IMR-90 (cell line): ENCODE data around the gene CFHR1. TPM values are rescaled to one million over a fixed set of nuclear protein-coding genes. Genes with fewer than 3 reads are reported as not detected.

Source experiments
- ATAC-seq: fragments of 200-7000 bp; cut with Tn5 transposase; 2 replicates; pipeline ENCODE4 v1.9.1; 2020; ENCODE audit warnings: low read depth, mild to moderate bottlenecking, moderate library complexity
- BruUV-seq: library from RNA; stranded (reverse); fragments of 400-500 nt; replicated peaks from 2 replicates; lab custom pipeline; 2021; lab: Mats Ljungman, UMichigan
- CTCF ChIA-PET: fragments of 300-600 bp; formaldehyde crosslinking; extraction: SDS; loops from one replicate; lab custom pipeline; 2021; ENCODE audit warnings: antibody characterized with exemption; lab: Yijun Ruan, JAX
- POLR2A ChIA-PET: fragments of 300-600 bp; sonication (Branson Sonifier 250); formaldehyde crosslinking; loops from one replicate; lab custom pipeline; 2022; ENCODE audit warnings: antibody characterized with exemption; ENCODE audit not compliant: unreplicated experiment; lab: Charles Lee
- DNase-seq: peaks from one replicate; pipeline ENCODE4 v3.0.0; 2013
- H2AFZ ChIP-seq: replicated peaks from 2 replicates; pipeline ENCODE3; 2013; ENCODE audit warnings: low read length, mild to moderate bottlenecking; ENCODE audit not compliant: poor library complexity
- H2AK5ac ChIP-seq: 2 replicates; pipeline ENCODE4 v1.6.1; 2013; ENCODE audit warnings: low read depth, low read length, inconsistent platforms
- H2AK9ac ChIP-seq: replicated peaks from 2 replicates; pipeline ENCODE3; 2013; ENCODE audit warnings: mild to moderate bottlenecking, low read depth, low read length, moderate library complexity; ENCODE audit not compliant: poor library complexity
- H2BK120ac ChIP-seq: 2 replicates; pipeline ENCODE4 v1.6.1; 2013; ENCODE audit warnings: low read depth, low read length, inconsistent platforms
- H2BK15ac ChIP-seq: 3 replicates; pipeline ENCODE4 v1.6.1; 2013; ENCODE audit warnings: low read depth, low read length, inconsistent platforms
- H2BK20ac ChIP-seq: 2 replicates; pipeline ENCODE4 v1.6.1; 2013; ENCODE audit warnings: low read depth, mild to moderate bottlenecking, inconsistent platforms, low read length, moderate library complexity
- H2BK5ac ChIP-seq: 2 replicates; pipeline ENCODE4 v1.6.1; 2013; ENCODE audit warnings: mild to moderate bottlenecking, low read depth, low read length, inconsistent platforms; ENCODE audit not compliant: poor library complexity, severe bottlenecking
- H3K14ac ChIP-seq: replicated peaks from 2 replicates; pipeline ENCODE4 v1.6.1; 2013; ENCODE audit warnings: low read depth, low read length, inconsistent platforms
- H3K18ac ChIP-seq: 2 replicates; pipeline ENCODE4 v1.6.1; 2013; ENCODE audit warnings: low read depth, low read length, control low read depth
- H3K23ac ChIP-seq: 2 replicates; pipeline ENCODE4 v1.6.1; 2013; ENCODE audit warnings: low read depth, low read length, inconsistent platforms
- H3K27ac ChIP-seq: 2 replicates; pipeline ENCODE4 v1.5.1; 2013; ENCODE audit warnings: mild to moderate bottlenecking, control low read depth, low read length; ENCODE audit not compliant: insufficient read depth
- H3K27me3 ChIP-seq: 2 replicates; pipeline ENCODE4 v1.6.1; 2013; ENCODE audit warnings: low read length; ENCODE audit not compliant: control insufficient read depth, insufficient read depth
- H3K36me3 ChIP-seq: 2 replicates; pipeline ENCODE4 v1.6.1; 2013; ENCODE audit warnings: low read length, mixed read lengths; ENCODE audit not compliant: control insufficient read depth, insufficient read depth
- H3K4ac ChIP-seq: 2 replicates; pipeline ENCODE4 v1.6.1; 2013; ENCODE audit warnings: low read depth, low read length, inconsistent platforms
- H3K4me1 ChIP-seq: 2 replicates; pipeline ENCODE4 v1.6.1; 2013; ENCODE audit warnings: low read length, mixed read lengths; ENCODE audit not compliant: control insufficient read depth, insufficient read depth
- H3K4me2 ChIP-seq: 2 replicates; pipeline ENCODE4 v1.6.1; 2013; ENCODE audit warnings: low read depth, mild to moderate bottlenecking, control low read depth, low read length, moderate library complexity
- H3K4me3 ChIP-seq: 2 replicates; pipeline ENCODE4 v1.5.1; 2013; ENCODE audit warnings: low read depth, mild to moderate bottlenecking, control low read depth, low read length, moderate library complexity; ENCODE audit not compliant: insufficient read depth
- H3K56ac ChIP-seq: 2 replicates; pipeline ENCODE4 v1.6.1; 2013; ENCODE audit warnings: low read length, inconsistent platforms; ENCODE audit not compliant: insufficient read depth; ENCODE audit errors: extremely low read depth
- H3K79me1 ChIP-seq, 2 experiments: 2 replicates each; pipeline ENCODE4 v1.6.1; 2013; ENCODE audit warnings: low read length in 2 of 2, inconsistent platforms in 1 of 2, low read depth in 1 of 2
- H3K9ac ChIP-seq: 2 replicates; pipeline ENCODE4 v1.6.1; 2013; ENCODE audit warnings: low read depth, low read length, control low read depth
- H3K9me1 ChIP-seq: 2 replicates; pipeline ENCODE4 v1.6.1; 2013; ENCODE audit warnings: low read length, inconsistent platforms; ENCODE audit not compliant: insufficient read depth
- H3K9me3 ChIP-seq: 2 replicates; pipeline ENCODE4 v1.6.1; 2013; ENCODE audit warnings: low read length; ENCODE audit not compliant: control insufficient read depth, insufficient read depth
- H4K20me1 ChIP-seq: 2 replicates; pipeline ENCODE4 v1.6.1; 2013; ENCODE audit warnings: low read length, inconsistent platforms; ENCODE audit not compliant: insufficient read depth
- H4K5ac ChIP-seq: 2 replicates; pipeline ENCODE4 v1.6.1; 2013; ENCODE audit warnings: mild to moderate bottlenecking, low read depth, low read length, control low read depth
- H4K8ac ChIP-seq, 2 experiments: 2 replicates each; pipeline ENCODE4 v1.6.1; 2013; ENCODE audit warnings: low read depth in 2 of 2, low read length in 2 of 2, control low read depth in 1 of 2, inconsistent platforms in 1 of 2
- H4K91ac ChIP-seq: 2 replicates; pipeline ENCODE4 v1.6.1; 2013; ENCODE audit warnings: low read depth, low read length, inconsistent platforms; ENCODE audit not compliant: insufficient read depth
- BHLHE40 ChIP-seq: fragments of 150-350 bp; IDR thresholded peaks from 2 replicates; pipeline ENCODE4 v1.6.1; 2016; ENCODE audit warnings: mild to moderate bottlenecking, low read depth, low read length
- CEBPB ChIP-seq: IDR thresholded peaks from 2 replicates; pipeline ENCODE4 v1.6.1; 2012; ENCODE audit warnings: low read depth, low read length, improper control_type of control experiment
- CHD1 ChIP-seq: IDR thresholded peaks from 2 replicates; pipeline ENCODE4 v1.6.1; 2012; ENCODE audit warnings: low read depth, low read length, improper control_type of control experiment
- FOS ChIP-seq: fragments of 150-350 bp; IDR thresholded peaks from 2 replicates; pipeline ENCODE4 v1.6.1; 2016; ENCODE audit warnings: low read depth, low read length
- MAFK ChIP-seq: IDR thresholded peaks from 2 replicates; pipeline ENCODE4 v1.6.1; 2012; ENCODE audit warnings: low read depth, low read length, improper control_type of control experiment
- MAZ ChIP-seq: IDR thresholded peaks from 2 replicates; pipeline ENCODE4 v1.6.1; 2012; ENCODE audit warnings: low read depth, mild to moderate bottlenecking, low read length, improper control_type of control experiment, moderate library complexity, borderline replicate concordance
- NFE2L2 ChIP-seq: fragments of 150-350 bp; IDR thresholded peaks from 2 replicates; pipeline ENCODE4 v1.6.1; 2016; ENCODE audit warnings: low read depth, mild to moderate bottlenecking, low read length
- POLR2A ChIP-seq: IDR thresholded peaks from 2 replicates; pipeline ENCODE4 v1.6.1; 2012; ENCODE audit warnings: mild to moderate bottlenecking, low read depth, low read length
- RAD21 ChIP-seq: IDR thresholded peaks from 2 replicates; pipeline ENCODE4 v1.6.1; 2012; ENCODE audit warnings: low read length, improper control_type of control experiment
- RFX5 ChIP-seq: IDR thresholded peaks from 2 replicates; pipeline ENCODE4 v1.8.0; 2012; ENCODE audit warnings: low read depth, mild to moderate bottlenecking, low read length, moderate library complexity
- SMC3 ChIP-seq: fragments of 150-350 bp; IDR thresholded peaks from 2 replicates; pipeline ENCODE4 v1.6.1; 2016; ENCODE audit warnings: low read depth, mild to moderate bottlenecking, antibody characterized with exemption, low read length, moderate library complexity
- USF2 ChIP-seq: fragments of 150-350 bp; IDR thresholded peaks from 2 replicates; pipeline ENCODE4 v1.6.1; 2017; ENCODE audit warnings: mild to moderate bottlenecking, antibody characterized with exemption, low read length, low read depth
- dilution Hi-C: fragments of 300-500 bp; cut with HindIII; formaldehyde crosslinking; loops from one replicate; pipeline ENCODE4 v1.14.3; 2018; ENCODE audit warnings: low sequenced_read_pairs; ENCODE audit not compliant: unreplicated experiment
- in situ Hi-C: fragments of 300-500 bp; cut with MboI; formaldehyde crosslinking; loops from 3 replicates; pipeline ENCODE4 v1.14.3; 2019; ENCODE audit warnings: low sequenced_read_pairs, inconsistent platforms, mixed read lengths
- intact Hi-C: fragments of 100-400 bp; cut with micrococcal nuclease; formaldehyde crosslinking; loops from 2 replicates; pipeline ENCODE4 v1.10.0; 2022
- polyA plus RNA-seq, 3 experiments: library from polyadenylated mRNA; depleted of rRNA; stranded (reverse); fragments of >200 nt; gene quantifications; 2 replicates each; pipeline ENCODE4 v1.2.3, GENCODE V29; 2012; ENCODE audit warnings: low replicate concordance in 1 of 3
- total RNA-seq: library from RNA; depleted of rRNA; stranded (reverse); fragments of >200 nt; gene quantifications from 2 replicates; pipeline ENCODE4 v1.2.3, GENCODE V29; 2012

The CFHR1 gene
- total and polyA plus RNA-seq, 2 of the 4 experiments (the other 2 are of a cell fraction), result not detected

GRCh38 chr1:196774603-196775002 lies 44.9 kb upstream of the CFHR1 start, which contains the start of gene CFHR3:
Gene CFHR3 (plus strand): TSS chr1:196774840. CDS start chr1:196774887, 47 bp downstream.
- in situ Hi-C loops, result no loop called here
- no peak within 1 kb of the TSS for H4K8ac ChIP-seq

More at GRCh38 chr1:196774603-196775002, 44.9 kb upstream of the CFHR1 start, which contains the start of gene CFHR3:
- Histone ChIP-seq H3K27me3 (no peaks in the 10 kb centered on the region), H3K4me3 (no peak within 1 kb of the TSS), H3K56ac (no peak within 1 kb of the TSS), H2AFZ (no peak within 1 kb of the TSS), H2BK120ac (no peak within 1 kb of the TSS), H3K36me3 (no peaks in the 10 kb centered on the region), H2AK5ac (no peak within 1 kb of the TSS), H3K4ac (no peak within 1 kb of the TSS), H3K9me3 (no peaks in the 10 kb centered on the region), H3K27ac (no peak within 1 kb of the TSS), H2BK20ac (no peak within 1 kb of the TSS), H2AK9ac (no peak within 1 kb of the TSS), H3K14ac (no peak within 1 kb of the TSS), H3K9me1 (no peaks in the 10 kb centered on the region), H2BK15ac (no peak within 1 kb of the TSS), H3K4me1 (no peaks in the 10 kb centered on the region), H3K4me2 (no peak within 1 kb of the TSS), H3K9ac (no peak within 1 kb of the TSS), H3K79me1 (no peaks in the 10 kb centered on the region), H4K20me1 (no peaks in the 10 kb centered on the region), H2BK5ac (no peak within 1 kb of the TSS), H4K5ac (no peak within 1 kb of the TSS), H4K91ac (no peak within 1 kb of the TSS), H3K23ac (no peak within 1 kb of the TSS), H3K18ac (no peak within 1 kb of the TSS)
- TF ChIP-seq FOS (no peak), MAZ (no peak), POLR2A (no peak), MAFK (no peak), RAD21 (no peak), USF2 (no peak), CHD1 (no peak), RFX5 (no peak), NFE2L2 (no peak), CEBPB (no peak), BHLHE40 (no peak), SMC3 (no peak)
- no TSS peak for BruUV-seq
- dilution Hi-C loops, result no loop called here
- DNase-seq (no peak), ATAC-seq (no peak)
- ChIA-PET POLR2A (interaction anchor here (0.6 kb wide), 1 partner anchor 13 kb away, joined by 3 read pairs; no protein-coding TSS in a partner anchor), CTCF (no interaction called here)
- intact Hi-C loops, result no loop called here
